HG03066 (cell line): ENCODE measurements around the gene DPP4.

Source experiments
- ATAC-seq: cut with Tn5 transposase; IDR thresholded peaks from one replicate; pipeline ENCODE4 v1.9.1; 2021; ENCODE audit warnings: low read depth; ENCODE audit not compliant: unreplicated experiment

The DPP4 gene

GRCh38 chr2:162073888-162074631 is at the start of gene DPP4:
DPP4 (minus strand) TSS chr2:162074215; CDS start chr2:162073981, 234 bp downstream.
- peak; percentile 84 for ATAC-seq

DNA sequence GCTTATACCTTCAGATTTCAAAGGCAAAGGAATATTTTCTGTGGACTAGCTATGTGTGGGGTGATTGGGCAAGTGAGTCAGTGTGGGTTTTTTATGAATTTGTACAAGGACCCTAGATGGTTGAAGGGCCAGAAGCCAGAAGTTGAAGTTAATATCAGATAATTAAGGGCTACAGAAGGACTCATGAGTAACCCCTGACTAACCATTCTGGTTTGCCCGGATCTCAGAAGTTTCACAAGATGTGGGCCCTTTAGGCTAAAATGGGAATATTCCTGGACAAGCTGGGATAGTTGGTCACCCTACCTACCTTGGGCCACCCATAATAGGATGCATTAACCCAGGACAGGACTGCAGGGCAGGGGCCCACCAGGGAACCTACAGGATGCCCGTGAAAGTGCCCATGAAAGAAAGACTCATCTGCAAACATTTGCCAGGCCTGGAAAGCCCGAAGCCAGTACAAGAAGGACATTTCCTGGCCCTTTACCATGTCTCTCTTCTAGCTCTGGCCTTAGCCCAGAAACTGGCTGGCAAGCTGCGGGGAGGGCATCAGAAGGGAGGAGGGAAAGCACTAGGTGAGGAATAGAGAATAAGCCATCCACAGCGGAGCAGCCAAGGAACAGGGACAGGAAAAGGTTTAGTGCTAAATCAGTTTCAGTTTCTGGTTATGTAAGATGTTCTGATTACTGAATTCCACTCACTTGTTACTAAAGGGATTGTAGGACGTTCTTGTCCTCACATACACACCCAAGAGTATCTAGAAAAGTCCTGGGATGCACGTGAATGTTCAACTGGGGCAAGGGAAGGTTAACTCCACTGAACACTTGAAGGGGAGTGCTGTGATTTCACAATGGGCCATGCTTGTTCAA is 44.4 kb upstream of the DPP4 start:
- no peak for ATAC-seq

- ATAC-seq: no peak
Measured at GRCh38 chr2:162116352-162116751, 42.3 kb upstream of the DPP4 start.

GRCh38 chr2:162115076-162115475 is 41.1 kb upstream of the DPP4 start:
- ATAC-seq: no peak

- ATAC-seq: no peak
Measured at GRCh38 chr2:162114271-162114670, 40.3 kb upstream of the DPP4 start.

DNA sequence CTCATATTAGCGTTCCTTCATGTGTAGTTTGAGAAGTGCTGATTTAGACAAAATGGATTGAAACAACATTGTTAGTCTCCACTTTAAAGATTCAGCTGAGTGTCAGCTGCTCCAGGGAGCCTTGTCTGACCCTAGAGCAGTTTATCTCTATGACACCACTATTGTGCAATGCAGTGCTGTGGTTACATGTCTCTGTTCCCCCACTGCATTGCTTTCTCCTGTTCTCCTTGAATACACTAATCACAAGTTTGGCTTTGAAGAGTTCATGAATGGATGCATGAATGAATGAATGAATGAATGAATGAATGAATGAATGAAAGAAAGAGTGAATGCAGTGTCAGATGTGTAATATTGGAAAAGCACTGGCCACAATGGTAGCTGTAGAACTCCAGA is 39.8 kb upstream of the DPP4 start:
- ATAC-seq: no peak

GRCh38 chr2:162113088-162113775 is 39.2 kb upstream of the DPP4 start:
- ATAC-seq: no peak

DNA sequence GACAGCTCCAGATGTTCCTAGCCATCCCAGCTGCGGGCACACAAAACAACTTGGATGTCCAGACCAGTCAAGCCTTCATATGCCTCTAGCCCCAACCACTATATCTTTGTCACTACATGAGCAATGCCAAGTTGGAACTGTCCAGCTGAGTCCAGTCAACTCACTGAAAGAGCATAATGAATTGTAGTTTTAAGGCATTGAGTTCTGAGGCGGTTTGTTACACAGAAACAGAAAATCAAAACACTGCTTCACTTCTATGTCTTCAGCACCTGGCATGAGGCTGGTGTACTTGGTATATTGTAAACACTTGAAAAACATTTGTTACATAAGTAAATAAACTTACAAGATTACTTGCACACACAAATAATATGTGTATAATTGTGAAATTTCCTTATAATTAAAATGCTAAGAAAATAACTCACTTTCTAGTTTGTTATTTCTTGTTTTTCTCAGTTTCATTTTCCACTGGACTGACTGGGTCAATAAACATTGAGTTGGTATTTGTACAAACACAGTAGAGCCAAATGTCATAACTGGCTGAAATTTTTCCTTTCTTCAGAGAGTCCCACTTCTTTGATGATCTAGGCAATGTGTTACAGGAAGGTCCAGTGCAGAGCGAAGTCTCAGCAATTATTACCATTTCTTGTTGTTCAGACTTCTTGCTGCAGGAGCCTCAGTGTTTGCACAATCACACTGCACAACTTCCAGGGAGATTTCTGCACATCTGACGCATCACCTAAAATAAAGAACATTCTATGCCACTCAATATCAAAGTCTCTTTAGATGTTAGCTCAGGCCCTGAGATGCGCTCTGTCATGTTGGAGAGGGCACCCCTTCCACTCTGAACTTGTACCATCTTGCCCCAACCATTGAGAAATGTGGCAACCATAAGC is 38.2 kb upstream of the DPP4 start:
- ATAC-seq: no peak

DNA sequence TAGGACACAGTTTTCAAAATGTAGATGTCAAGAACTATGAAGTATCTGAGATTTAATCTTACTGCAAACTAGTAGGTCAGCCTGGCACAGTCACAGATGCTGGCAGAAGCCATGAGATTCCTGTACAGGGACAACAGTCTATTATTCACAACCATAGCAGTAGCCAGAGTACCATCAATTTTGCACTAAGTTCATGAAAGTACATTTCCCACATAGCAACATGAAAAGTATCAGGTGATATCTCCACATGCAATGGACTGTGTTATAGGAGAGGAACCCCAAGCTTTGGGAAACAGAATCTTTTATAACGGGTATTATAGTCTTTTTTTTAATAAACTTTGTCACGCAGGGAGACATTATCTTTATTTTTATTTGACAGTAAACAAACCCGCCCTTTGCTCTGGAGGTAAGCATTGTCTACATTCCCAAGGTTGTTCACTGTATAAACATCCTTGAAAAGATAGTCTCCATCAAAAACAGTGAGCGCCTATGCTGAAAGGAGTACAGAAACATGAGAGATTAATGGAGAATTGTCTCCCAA is 33.4 kb upstream of the DPP4 start:
- ATAC-seq: no peak

DNA sequence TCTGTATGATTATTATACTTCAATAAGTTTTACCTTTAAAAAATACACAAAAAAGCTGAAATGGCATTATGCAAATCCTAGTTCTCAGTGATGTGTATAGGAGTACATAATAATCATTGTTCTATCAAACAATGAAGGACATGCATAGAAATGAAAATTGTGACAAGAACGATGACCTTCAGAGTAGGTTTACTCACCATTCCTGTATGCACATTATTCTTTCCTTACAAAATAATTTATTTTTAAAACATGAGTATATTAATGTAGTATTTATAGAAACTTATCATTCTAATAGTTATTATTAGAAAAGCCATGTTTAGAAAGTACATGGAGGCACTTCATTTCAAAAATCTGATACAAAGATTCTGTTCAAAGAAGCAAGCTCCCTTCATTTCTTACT is 32.7 kb upstream of the DPP4 start:
- ATAC-seq: no peak

- no peak for ATAC-seq
Measured at GRCh38 chr2:162106146-162106551, 32.1 kb upstream of the DPP4 start.

GRCh38 chr2:162103443-162104009 is 29.5 kb upstream of the DPP4 start:
- no peak for ATAC-seq

DNA sequence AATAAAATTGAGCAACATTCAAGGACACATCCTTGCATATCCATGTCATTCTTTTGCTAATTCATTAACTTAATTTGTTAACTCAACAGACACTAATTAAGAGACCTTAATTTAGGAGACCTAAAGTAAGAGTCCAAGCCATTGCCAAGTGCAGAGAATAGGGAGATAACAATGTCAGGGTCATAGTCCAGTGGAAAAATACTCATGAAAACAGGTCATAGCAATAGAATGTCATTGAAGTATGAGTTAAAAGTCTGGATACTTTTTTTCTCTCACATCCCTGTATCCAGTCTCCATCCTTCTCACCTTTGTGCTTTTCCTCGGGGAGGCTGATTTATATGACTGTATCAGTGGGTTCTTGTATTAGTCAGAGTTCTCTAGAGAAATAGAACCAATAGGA is 26.6 kb upstream of the DPP4 start:
- ATAC-seq: no peak

DNA sequence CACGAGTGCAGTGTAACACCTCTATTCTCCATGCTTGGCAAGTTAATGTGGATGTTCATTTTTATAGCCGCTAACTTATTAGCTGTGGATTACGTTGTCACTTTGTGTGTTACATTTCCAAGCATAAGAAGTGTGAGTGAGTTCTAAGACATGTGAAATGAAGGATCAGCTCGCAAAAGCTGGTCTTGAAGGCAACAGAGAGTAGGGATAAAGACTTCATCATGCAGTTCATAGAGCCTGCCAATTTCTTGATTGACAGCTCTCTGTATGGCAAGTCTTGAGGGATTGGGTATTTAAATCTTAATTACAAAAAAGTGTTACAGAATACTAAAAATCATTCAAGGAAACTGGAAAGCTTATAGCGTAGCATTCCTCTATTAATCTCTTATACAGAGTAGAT is 25.8 kb upstream of the DPP4 start:
- no peak for ATAC-seq

DNA sequence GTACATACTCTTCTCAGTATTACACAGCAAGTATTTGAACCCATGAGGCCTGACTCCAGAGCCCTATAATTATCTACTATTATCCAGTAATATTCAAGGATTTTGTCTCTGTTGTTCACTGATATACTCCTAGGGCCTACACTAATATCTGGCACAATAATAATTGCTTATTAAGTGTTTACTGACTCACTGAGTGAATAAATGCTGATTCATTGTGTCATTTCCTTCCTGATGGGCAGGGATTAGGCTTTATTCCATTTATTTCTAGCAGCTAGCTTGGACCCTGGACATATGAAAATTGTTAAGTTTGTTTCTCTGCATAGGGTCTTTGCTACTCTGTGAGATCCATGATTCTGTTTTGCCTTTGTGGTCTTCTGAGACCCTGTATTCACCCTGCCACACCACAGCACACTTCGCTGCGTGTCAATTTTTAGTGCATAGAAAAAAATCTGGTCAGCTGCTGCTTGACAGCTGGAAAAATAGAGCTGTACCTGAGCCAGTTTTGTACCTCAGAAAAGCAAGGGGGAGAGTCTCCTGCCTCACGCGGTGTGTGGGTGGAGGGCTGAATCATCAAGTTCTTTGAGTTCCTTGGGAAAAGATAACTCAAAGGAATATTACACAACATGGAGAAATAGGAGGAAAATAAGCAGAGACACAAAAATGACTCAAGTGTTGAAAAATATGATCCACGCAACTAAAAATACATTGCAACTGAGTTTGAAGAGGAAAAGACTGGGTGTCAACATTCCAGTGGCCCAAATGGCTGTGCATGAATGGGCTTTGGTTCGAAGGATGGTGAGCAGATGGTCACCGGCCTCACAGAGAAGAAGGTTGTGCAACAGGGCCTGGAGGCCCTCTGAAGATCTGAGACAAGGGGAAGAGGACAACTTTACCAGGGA is 18.9 kb upstream of the DPP4 start:
- no peak for ATAC-seq

- no peak for ATAC-seq
Measured at GRCh38 chr2:162092008-162092390, 18.0 kb upstream of the DPP4 start.

DNA sequence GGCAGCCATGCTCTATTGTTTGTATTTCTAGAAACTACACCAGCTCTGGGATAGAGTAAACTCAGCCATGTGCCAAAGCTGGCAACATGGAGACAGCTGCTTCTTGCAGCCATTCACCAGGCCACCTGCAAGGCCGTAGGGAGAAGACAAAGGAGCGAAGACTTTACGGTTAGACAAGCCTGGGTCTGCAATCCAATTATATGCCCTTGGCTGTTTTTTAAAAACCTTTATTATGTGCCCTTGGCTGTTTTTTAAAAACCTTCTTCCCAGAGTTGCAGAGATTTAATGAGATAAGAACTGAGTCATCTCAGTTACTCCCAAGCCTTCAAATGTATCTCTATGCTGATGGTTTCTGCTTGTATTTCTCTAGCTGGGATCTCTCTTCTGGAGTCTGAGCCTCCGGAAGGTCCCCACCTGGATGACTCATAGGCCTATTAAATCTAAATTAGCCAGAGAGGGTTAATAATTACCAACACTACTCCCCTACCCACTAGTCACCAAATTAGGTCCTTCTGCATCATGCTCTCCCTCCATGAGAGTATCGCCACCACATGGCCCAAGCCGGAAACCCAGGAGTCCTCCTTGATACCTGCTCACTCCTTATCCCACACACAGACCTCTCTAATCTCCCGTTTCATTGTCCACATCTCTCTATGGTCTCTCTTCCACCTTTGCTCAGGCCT is 17.5 kb upstream of the DPP4 start:
- ATAC-seq: peak; percentile 56

DNA sequence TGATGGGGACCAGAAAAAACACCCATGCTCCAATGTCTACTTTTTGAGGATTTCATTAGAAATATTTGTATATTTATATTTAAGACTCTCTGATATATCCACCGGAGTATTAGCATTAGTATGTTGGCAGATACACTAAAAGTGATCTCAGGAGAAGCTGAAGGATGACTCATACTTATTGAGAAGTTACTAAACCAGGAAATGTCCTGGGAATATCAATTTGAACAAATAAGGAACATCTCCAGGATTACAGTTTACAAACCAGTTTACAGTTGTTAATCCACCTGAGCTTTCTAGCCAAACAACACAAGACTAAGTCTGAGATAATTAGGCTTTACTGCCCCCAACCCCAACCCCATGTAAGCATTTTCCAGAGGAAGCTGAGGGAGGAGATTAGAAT is 16.1 kb upstream of the DPP4 start:
- ATAC-seq: no peak
